K562 (cell line): Measurements from ENCODE around the gene DCAF17. TPM values are rescaled to one million over a fixed set of nuclear protein-coding genes. Genes with fewer than 3 reads are reported as not detected.
A peak's percentile ranks its signal among the peaks of the same experiment; 100 is the strongest.

Experiments
- ATAC-seq: fragments of 200-7000 bp; cut with Tn5 transposase; 3 replicates; pipeline ENCODE4 v1.9.1; 2020; ENCODE audit warnings: moderate library complexity
- BruUV-seq: library from RNA; stranded (reverse); fragments of 400-500 nt; replicated peaks from 2 replicates; lab custom pipeline; 2021; lab: Mats Ljungman, UMichigan
- CTCF ChIA-PET: fragments of 300-600 bp; formaldehyde crosslinking; extraction: SDS; loops from one replicate; lab custom pipeline; 2021; ENCODE audit warnings: low intra/inter-chr PET ratio; lab: Yijun Ruan, JAX
- POLR2A ChIA-PET: fragments of 300-600, 350-650 bp; sonication (Branson Sonifier 250); formaldehyde crosslinking; extraction: SDS; loops from one replicate; lab custom pipeline; 2021; ENCODE audit warnings: antibody characterized with exemption, inconsistent platforms; lab: Yijun Ruan, JAX
- DNase-seq, 4 experiments: peaks; one replicate each; pipeline versions ENCODE4 v3.0.0 to v3.0.0-alpha.2; 2011 to 2018; ENCODE audit warnings: low spot score in 3 of 4, mixed read lengths in 3 of 4; ENCODE audit errors: extremely low read depth in 1 of 4
- FAIRE-seq: peaks from 2 replicates; lab custom pipeline; 2011; peaks lifted over from hg19 to GRCh38; lab: Jason Lieb, UNC
- H2AFZ ChIP-seq: 2 replicates; pipeline ENCODE4 v1.6.0; 2011; ENCODE audit warnings: low read depth, low read length, control low read depth, inconsistent platforms
- H3K27ac ChIP-seq: fragments of 200-600 bp; 3 replicates; pipeline ENCODE4 v1.8.0; 2011; ENCODE audit warnings: low read depth, mild to moderate bottlenecking, control low read depth, inconsistent platforms, low read length, moderate library complexity, mixed read lengths; ENCODE audit errors: extremely low read depth
- H3K27me3 ChIP-seq, 2 experiments: fragments of 300-600 bp in 1 of 2; 2 replicates in 1 of 2; 3 replicates in 1 of 2; pipeline versions ENCODE4 v1.6.0 to v1.8.0; 2011; ENCODE audit warnings: inconsistent platforms in 2 of 2, low read length in 2 of 2, mild to moderate bottlenecking in 1 of 2, mixed read lengths in 1 of 2, moderate library complexity in 1 of 2; ENCODE audit not compliant: control insufficient read depth in 2 of 2, insufficient read depth in 2 of 2
- H3K36me3 ChIP-seq: fragments of 300-600 bp; 3 replicates; pipeline ENCODE4 v1.8.0; 2011; ENCODE audit warnings: mild to moderate bottlenecking, low read length, inconsistent platforms; ENCODE audit not compliant: control insufficient read depth, insufficient read depth
- H3K4me1 ChIP-seq, 2 experiments: fragments of 200-600 bp in 1 of 2; replicated peaks in 1 of 2; 2 replicates in 1 of 2; 3 replicates in 1 of 2; pipeline versions ENCODE4 v1.5.1 to v1.8.0; 2011; ENCODE audit warnings: inconsistent platforms in 2 of 2, low read length in 2 of 2, mild to moderate bottlenecking in 1 of 2, mixed read lengths in 1 of 2, moderate library complexity in 1 of 2; ENCODE audit not compliant: control insufficient read depth in 2 of 2, insufficient read depth in 2 of 2
- H3K4me2 ChIP-seq: 2 replicates; pipeline ENCODE4 v1.6.1; 2011; ENCODE audit warnings: low read length, control low read depth, inconsistent platforms, mixed read lengths; ENCODE audit not compliant: insufficient read depth
- H3K4me3 ChIP-seq: fragments of 200-600 bp; sonication (generic), shearing (Covaris generic); 2 replicates; pipeline ENCODE4 v1.5.1; 2016; ENCODE audit warnings: control low read depth, inconsistent platforms
- H3K79me2 ChIP-seq: fragments of 200-600 bp; 3 replicates; pipeline ENCODE4 v1.8.0; 2011; ENCODE audit warnings: low read length, inconsistent platforms; ENCODE audit not compliant: control insufficient read depth, insufficient read depth
- H3K9ac ChIP-seq, 2 experiments: 2 replicates each; pipeline versions ENCODE4 v1.6.0 to v1.6.1; 2011; ENCODE audit warnings: low read depth in 2 of 2, low read length in 2 of 2, control low read depth in 1 of 2, inconsistent platforms in 1 of 2, mild to moderate bottlenecking in 1 of 2, mixed read lengths in 1 of 2; ENCODE audit not compliant: insufficient read depth in 1 of 2
- H3K9me1 ChIP-seq: one replicate; pipeline ENCODE4 v1.6.0; 2011; ENCODE audit warnings: inconsistent platforms, mild to moderate bottlenecking, low read length, moderate library complexity; ENCODE audit not compliant: control insufficient read depth, insufficient read depth
- H3K9me3 ChIP-seq: replicated peaks from 2 replicates; pipeline ENCODE4 v1.5.1; 2011; ENCODE audit warnings: low read depth, low read length, inconsistent platforms; ENCODE audit not compliant: control insufficient read depth, insufficient read depth
- H4K20me1 ChIP-seq: replicated peaks from 2 replicates; pipeline ENCODE4 v1.6.1; 2011; ENCODE audit warnings: low read length, inconsistent platforms, mixed read lengths; ENCODE audit not compliant: control insufficient read depth, insufficient read depth
- C11orf30 ChIP-seq: fragments of 450-650 bp; IDR thresholded peaks from 2 replicates; pipeline ENCODE4 v1.6.1; 2016; ENCODE audit warnings: low read depth, mild to moderate bottlenecking
- FOSL1 ChIP-seq: fragments of 200-800 bp; sonication (Bioruptor generic); conservative IDR thresholded peaks from 2 replicates; pipeline ENCODE4 v1.6.1; 2016; ENCODE audit warnings: missing genetic modification characterization, missing compliant biosample characterization
- MAFK ChIP-seq: IDR thresholded peaks from 2 replicates; pipeline ENCODE4 v1.6.1; 2011; ENCODE audit warnings: low read length, improper control_type of control experiment
- MEIS2 ChIP-seq: fragments of 450-650 bp; IDR thresholded peaks from 2 replicates; pipeline ENCODE4 v1.6.1; 2014; ENCODE audit warnings: mild to moderate bottlenecking; ENCODE audit not compliant: partially characterized antibody
- ZFP1 ChIP-seq: fragments of 450-650 bp; formaldehyde crosslinking; IDR thresholded peaks from 2 replicates; pipeline ENCODE4 v1.4.0; 2020; ENCODE audit warnings: mild to moderate bottlenecking, mixed read lengths
- ZFPM2 ChIP-seq: fragments of 250-450 bp; sonication (Bioruptor Pico); IDR thresholded peaks from 2 replicates; pipeline ENCODE4 v1.5.1; 2022; ENCODE audit warnings: mild to moderate bottlenecking
- ZNF316 ChIP-seq: fragments of 450-650 bp; IDR thresholded peaks from 2 replicates; pipeline ENCODE4 v1.6.1; 2016
- WGBS: fragments of 100-300 bp; shearing (Covaris generic); methylation state at CpG from one replicate; pipeline ENCODE4 v1.1.6; 2016; ENCODE audit warnings: low coverage, mixed read lengths; ENCODE audit not compliant: insufficient coverage; ENCODE audit errors: missing lambda C conversion rate; 5-methylcytosine and 5-hydroxymethylcytosine counted together
- in situ Hi-C: fragments of 300-500 bp; cut with MboI; formaldehyde crosslinking; loops from 4 replicates; pipeline ENCODE4 v1.15.0; 2018; ENCODE audit warnings: inconsistent platforms, mixed read lengths
- intact Hi-C: fragments of 100-400 bp; cut with micrococcal nuclease; formaldehyde crosslinking; loops from 2 replicates; pipeline ENCODE4 v1.14.2; 2022
- polyA plus RNA-seq, 8 experiments: library from polyadenylated mRNA; depleted of rRNA in 4 of 8; stranded (reverse) in 5 of 8; unstranded in 3 of 8; fragments of >200 nt; fragmentation: Nextera tagmentation in 2 of 8; fragmentation: Illumina TruSeq in 1 of 8; extraction: Ambion mirVana in 2 of 8; extraction: Trizol in 1 of 8; gene quantifications; 2 replicates each; pipeline versions ENCODE4 v1.2.1 to v1.2.3, GENCODE V29; 2011 to 2014; ENCODE audit warnings: inconsistent platforms in 1 of 8, missing spikeins in 1 of 8
- total RNA-seq, 7 experiments: library from RNA; depleted of rRNA in 6 of 7; stranded (reverse); fragments of >200 nt in 6 of 7; fragmentation: Illumina TruSeq in 2 of 7; extraction: Trizol in 2 of 7; gene quantifications; 2 replicates each; pipeline versions ENCODE4 v1.2.1 to v1.2.3, GENCODE V29; 2011 to 2021; ENCODE audit warnings: low replicate concordance in 1 of 7
- TF ChIP-seq, protein P1 (sequence below): IDR thresholded peaks from 2 replicates; pipeline ENCODE4 v1.6.1; 2012; ENCODE audit warnings: low read depth, low read length, improper control_type of control experiment, borderline replicate concordance
- TF ChIP-seq, protein P2 (sequence below): IDR thresholded peaks from 2 replicates; pipeline ENCODE4 v1.6.1; 2016; ENCODE audit warnings: missing genetic modification characterization, missing compliant biosample characterization
- TF ChIP-seq, protein P3 (sequence below): fragments of 450-650 bp; IDR thresholded peaks from 2 replicates; pipeline ENCODE4 v1.6.1; 2016

DCAF17 gene
- total and polyA plus RNA-seq, 9 of the 15 experiments (the other 6 are each of a cell fraction or from before 2014, with no cell fraction given) = 10.0 to 38.5 (median 27.1) TPM

DNA sequence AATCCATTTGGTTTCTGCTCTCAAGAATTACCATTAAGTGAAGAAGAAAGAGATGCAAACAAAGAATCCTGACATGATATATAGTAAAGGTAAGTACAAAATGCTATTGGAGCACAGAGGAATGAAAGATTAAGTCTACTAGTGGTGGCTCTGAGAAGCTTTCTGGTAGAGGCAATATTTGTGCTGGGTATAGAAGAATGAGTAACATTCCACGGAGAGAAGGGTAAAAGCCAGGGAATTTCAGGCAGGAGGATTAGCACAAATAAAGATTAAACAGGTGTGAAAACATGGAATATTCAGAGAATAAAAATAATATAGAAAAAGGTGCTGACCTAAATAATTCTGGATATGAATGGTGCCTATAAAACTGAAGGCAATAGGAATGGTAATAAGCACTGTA, 32.1 kb upstream of the DCAF17 start:
- no peak for ATAC-seq
- no peaks in the 10 kb centered on the region for H4K20me1 ChIP-seq
- no peak for FAIRE-seq
- WGBS = 91% methylated on average over 1 of the region's 1 CpG
- BruUV-seq = no TSS peak
- no peaks in the 10 kb centered on the region for H3K9me1 ChIP-seq
- H3K9ac ChIP-seq = no peak overlapping the region
- no peaks in the 10 kb centered on the region for H3K27me3 ChIP-seq
- H3K4me1 ChIP-seq = no peaks in the 10 kb centered on the region; a peak in 1 of 5 replicates
- no peak overlapping the region for H3K27ac ChIP-seq
- POLR2A ChIA-PET = no interaction called here
- CTCF ChIA-PET = no interaction called here
- H3K4me3 ChIP-seq = no peak overlapping the region
- no peak overlapping the region for H2AFZ ChIP-seq
- 0 out of 3 replicates have a peak, but pooled peaks cover 5% of the 10 kb centered on the region for H3K36me3 ChIP-seq
- in situ Hi-C loops = no loop called here
- intact Hi-C loops = no loop called here
- no peak for TF ChIP-seq ZFPM2 (CRISPR knock-in tag)
- TF ChIP-seq ZFP1 (CRISPR knock-in tag) = peak; percentile 90
- TF ChIP-seq, all 486 proteins: peak for 1
- Histone ChIP-seq H3K4me2 (no peak overlapping the region), H3K79me2 (peaks cover 17% of the 10 kb centered on the region; the same call in 2 of the 3 replicates), H3K9me3 (0 out of 2 replicates have a peak, but pooled peaks cover 3% of the 10 kb centered on the region)
- peak in 2 of 4 experiments; percentile 30 to 37 for DNase-seq

DNA sequence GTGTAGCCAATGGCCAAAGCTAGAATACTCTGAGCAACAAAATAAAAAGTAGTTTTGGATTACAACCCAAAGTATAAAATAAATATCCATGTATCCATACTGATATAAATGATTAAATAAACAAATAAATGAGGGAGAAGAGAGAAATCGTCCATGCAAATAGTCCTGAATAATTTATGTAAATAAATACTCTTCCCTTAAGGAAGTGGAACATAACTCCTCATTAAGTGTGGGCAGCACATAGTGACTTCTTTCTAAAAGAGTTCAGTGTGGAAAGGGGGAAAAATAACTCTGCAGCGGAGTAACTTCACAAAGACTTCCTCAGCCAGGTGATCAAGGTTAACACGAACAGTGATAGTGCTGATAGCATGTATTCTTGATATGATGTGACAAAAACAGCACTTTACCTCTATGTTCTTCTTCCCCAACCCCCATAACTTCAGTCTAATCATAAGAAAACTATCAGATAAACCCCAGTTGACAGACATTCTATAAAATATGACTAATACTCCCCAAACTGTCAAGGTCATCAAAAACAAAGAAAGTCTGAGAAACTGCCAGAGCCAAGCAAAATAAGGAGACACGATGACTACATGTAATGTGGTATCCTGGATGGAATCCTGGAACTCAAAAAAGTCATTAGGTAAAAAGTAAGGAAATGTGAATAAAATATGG, 31.0 kb upstream of the DCAF17 start:
- Histone ChIP-seq H3K4me1 (no peaks in the 10 kb centered on the region; a peak in 1 of 5 replicates), H3K4me2 (no peak overlapping the region), H3K36me3 (0 out of 3 replicates have a peak, but pooled peaks cover 5% of the 10 kb centered on the region), H4K20me1 (no peaks in the 10 kb centered on the region)
- ChIA-PET POLR2A (no interaction called here), CTCF (no interaction called here)
- ATAC-seq (no peak), DNase-seq (no peak), FAIRE-seq (no peak)
- intact Hi-C loops = no loop called here
- 80% methylated on average over 4 of the region's 4 CpGs for WGBS
- TF ChIP-seq C11orf30 = peak; percentile 57
- TF ChIP-seq FOSL1 (tag) = peak; percentile 42; the same call in 1 of the 2 replicates
- peak; percentile 53 for TF ChIP-seq MEIS2
- TF ChIP-seq, protein P1, sequence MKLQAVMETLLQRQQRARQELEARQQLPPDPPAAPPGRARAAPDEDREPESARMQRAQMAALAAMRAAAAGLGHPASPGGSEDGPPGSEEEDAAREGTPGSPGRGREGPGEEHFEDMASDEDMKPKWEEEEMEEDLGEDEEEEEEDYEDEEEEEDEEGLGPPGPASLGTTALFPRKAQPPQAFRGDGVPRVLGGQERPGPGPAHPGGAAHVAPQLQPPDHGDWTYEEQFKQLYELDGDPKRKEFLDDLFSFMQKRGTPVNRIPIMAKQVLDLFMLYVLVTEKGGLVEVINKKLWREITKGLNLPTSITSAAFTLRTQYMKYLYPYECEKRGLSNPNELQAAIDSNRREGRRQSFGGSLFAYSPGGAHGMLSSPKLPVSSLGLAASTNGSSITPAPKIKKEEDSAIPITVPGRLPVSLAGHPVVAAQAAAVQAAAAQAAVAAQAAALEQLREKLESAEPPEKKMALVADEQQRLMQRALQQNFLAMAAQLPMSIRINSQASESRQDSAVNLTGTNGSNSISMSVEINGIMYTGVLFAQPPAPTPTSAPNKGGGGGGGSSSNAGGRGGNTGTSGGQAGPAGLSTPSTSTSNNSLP = no peak
- peak; percentile 60 for TF ChIP-seq ZNF316
- TF ChIP-seq, protein P2, sequence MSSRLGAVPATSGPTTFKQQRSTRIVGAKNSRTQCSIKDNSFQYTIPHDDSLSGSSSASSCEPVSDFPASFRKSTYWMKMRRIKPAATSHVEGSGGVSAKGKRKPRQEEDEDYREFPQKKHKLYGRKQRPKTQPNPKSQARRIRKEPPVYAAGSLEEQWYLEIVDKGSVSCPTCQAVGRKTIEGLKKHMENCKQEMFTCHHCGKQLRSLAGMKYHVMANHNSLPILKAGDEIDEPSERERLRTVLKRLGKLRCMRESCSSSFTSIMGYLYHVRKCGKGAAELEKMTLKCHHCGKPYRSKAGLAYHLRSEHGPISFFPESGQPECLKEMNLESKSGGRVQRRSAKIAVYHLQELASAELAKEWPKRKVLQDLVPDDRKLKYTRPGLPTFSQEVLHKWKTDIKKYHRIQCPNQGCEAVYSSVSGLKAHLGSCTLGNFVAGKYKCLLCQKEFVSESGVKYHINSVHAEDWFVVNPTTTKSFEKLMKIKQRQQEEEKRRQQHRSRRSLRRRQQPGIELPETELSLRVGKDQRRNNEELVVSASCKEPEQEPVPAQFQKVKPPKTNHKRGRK (tag) = no peak
- TF ChIP-seq, protein P3, sequence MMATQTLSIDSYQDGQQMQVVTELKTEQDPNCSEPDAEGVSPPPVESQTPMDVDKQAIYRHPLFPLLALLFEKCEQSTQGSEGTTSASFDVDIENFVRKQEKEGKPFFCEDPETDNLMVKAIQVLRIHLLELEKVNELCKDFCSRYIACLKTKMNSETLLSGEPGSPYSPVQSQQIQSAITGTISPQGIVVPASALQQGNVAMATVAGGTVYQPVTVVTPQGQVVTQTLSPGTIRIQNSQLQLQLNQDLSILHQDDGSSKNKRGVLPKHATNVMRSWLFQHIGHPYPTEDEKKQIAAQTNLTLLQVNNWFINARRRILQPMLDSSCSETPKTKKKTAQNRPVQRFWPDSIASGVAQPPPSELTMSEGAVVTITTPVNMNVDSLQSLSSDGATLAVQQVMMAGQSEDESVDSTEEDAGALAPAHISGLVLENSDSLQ = 0 out of 2 replicates have a peak, but pooled peaks have one; percentile 20
- TF ChIP-seq MAFK = peak; percentile 27; the same call in 1 of the 2 replicates
- TF ChIP-seq, all 486 proteins: peak for 6
- in situ Hi-C loops = no loop called here
- Histone ChIP-seq H3K9ac (no peak overlapping the region), H3K9me3 (0 out of 2 replicates have a peak, but pooled peaks cover 3% of the 10 kb centered on the region), H3K79me2 (peaks cover 17% of the 10 kb centered on the region; the same call in 2 of the 3 replicates), H3K27me3 (no peaks in the 10 kb centered on the region), H2AFZ (no peak overlapping the region), H3K9me1 (no peaks in the 10 kb centered on the region), H3K27ac (no peak overlapping the region), H3K4me3 (no peak overlapping the region)
- BruUV-seq = no TSS peak
